Posterior cingulate gyrus (tissue), 11 donors: ENCODE results near the gene NUCKS1.

Source experiments
- DNase-seq, 10 donors: peaks; one replicate each; pipeline versions ENCODE4 v3.0.0 to v3.0.0-alpha.2; 2020 to 2021; ENCODE audit warnings: mixed read lengths in 3 of 10
- intact Hi-C: fragments of 100-400 bp; cut with DNase I; formaldehyde crosslinking; loops from one replicate; pipeline ENCODE4 v1.15.1; 2023

Gene NUCKS1

GRCh38 chr1:205774198-205775014, 24.4 kb upstream of the NUCKS1 start:
- no peak for DNase-seq

GRCh38 chr1:205772607-205773032, 22.6 kb upstream of the NUCKS1 start:
- DNase-seq: no peak
- intact Hi-C loops: no loop called here

More at GRCh38 chr1:205774198-205775014, 24.4 kb upstream of the NUCKS1 start:
- intact Hi-C loops: no loop called here

GRCh38 chr1:205770618-205771017, 20.6 kb upstream of the NUCKS1 start:
- intact Hi-C loops: no loop called here
- DNase-seq: no peak

- intact Hi-C loops: no loop called here
- DNase-seq: no peak
Measured at GRCh38 chr1:205769641-205770365, 19.8 kb upstream of the NUCKS1 start.

GRCh38 chr1:205767248-205767647, 17.3 kb upstream of the NUCKS1 start:
- intact Hi-C loops: no loop called here

GRCh38 chr1:205766570-205766969, 16.6 kb upstream of the NUCKS1 start:
- no peak for DNase-seq
- intact Hi-C loops: no loop called here

More at GRCh38 chr1:205767248-205767647, 17.3 kb upstream of the NUCKS1 start:
- DNase-seq: no peak

GRCh38 chr1:205766038-205766437, 16.1 kb upstream of the NUCKS1 start:
- no peak for DNase-seq
- intact Hi-C loops: no loop called here

GRCh38 chr1:205764578-205764977, 14.6 kb upstream of the NUCKS1 start:
- intact Hi-C loops: no loop called here
- no peak for DNase-seq

GRCh38 chr1:205763980-205764379, 14.0 kb upstream of the NUCKS1 start:
- intact Hi-C loops: no loop called here
- no peak for DNase-seq

- intact Hi-C loops: no loop called here
- DNase-seq: no peak
Measured at GRCh38 chr1:205760606-205761005, 10.6 kb upstream of the NUCKS1 start.

- intact Hi-C loops: no loop called here
- no peak for DNase-seq
Measured at GRCh38 chr1:205756552-205756951, 6.6 kb upstream of the NUCKS1 start.

- intact Hi-C loops: no loop called here
- no peak for DNase-seq
Measured at GRCh38 chr1:205754857-205755256, 4.9 kb upstream of the NUCKS1 start.

GRCh38 chr1:205751036-205751651, 1.2 kb upstream of the NUCKS1 start:
- intact Hi-C loops: no loop called here
- no peak for DNase-seq

GRCh38 chr1:205749234-205750137, 496 bp downstream of the NUCKS1 start:
- DNase-seq: peak; percentile 84 to 99 (median 90)
- intact Hi-C loops: no loop called here

- peak in 3 of 10 donors; percentile 38 to 84 (median 69) for DNase-seq
- intact Hi-C loops: no loop called here
Measured at GRCh38 chr1:205748403-205749233, 1.4 kb downstream of the NUCKS1 start.

GRCh38 chr1:205746757-205747412, 3.1 kb downstream of the NUCKS1 start:
- no peak for DNase-seq
- intact Hi-C loops: loop anchor here (2.0 kb wide), 1 partner anchor 20 kb away; no protein-coding TSS in a partner anchor

- DNase-seq: no peak
- intact Hi-C loops: no loop called here
Measured at GRCh38 chr1:205744403-205744802, 5.6 kb downstream of the NUCKS1 start.

GRCh38 chr1:205743977-205744376, 6.0 kb downstream of the NUCKS1 start:
- DNase-seq: no peak
- intact Hi-C loops: no loop called here

- no peak for DNase-seq
- intact Hi-C loops: no loop called here
Measured at GRCh38 chr1:205741681-205742080, 8.3 kb downstream of the NUCKS1 start.
